Tibial nerve (tissue), 4 donors: Measurements from ENCODE around the gene SLC25A48. TPM values are rescaled to one million over a fixed set of nuclear protein-coding genes. Genes with fewer than 3 reads are reported as not detected.

Experiments used
- DNase-seq, 2 donors: peaks; one replicate each; pipeline ENCODE4 v3.0.0-alpha.2; 2019; ENCODE audit warnings: low spot score in 2 of 2
- H3K27ac ChIP-seq, 4 donors: fragments of 200-600 bp; sonication (generic) in 3 of 4; one replicate each; pipeline ENCODE4 v1.5.1; 2017 to 2019; ENCODE audit warnings: mild to moderate bottlenecking in 1 of 4
- H3K27me3 ChIP-seq, 2 donors: fragments of 200-600 bp; sonication (generic) in 1 of 2; one replicate each; pipeline versions ENCODE4 v1.5.1 to v1.6.0; 2017 to 2019
- H3K36me3 ChIP-seq, 3 donors: fragments of 200-600 bp; sonication (generic); one replicate each; pipeline ENCODE4 v1.5.1; 2018 to 2019
- H3K4me1 ChIP-seq, 4 donors: fragments of 200-600 bp; sonication (generic) in 3 of 4; one replicate each; pipeline ENCODE4 v1.5.1; 2017 to 2019
- H3K4me3 ChIP-seq, 4 donors: fragments of 200-600 bp; sonication (generic) in 3 of 4; one replicate each; pipeline ENCODE4 v1.5.1; 2017 to 2019; ENCODE audit warnings: mild to moderate bottlenecking in 1 of 4, moderate library complexity in 1 of 4
- H3K9me3 ChIP-seq, 4 donors: fragments of 200-600 bp; sonication (generic) in 3 of 4; one replicate each; pipeline ENCODE4 v1.5.1; 2017 to 2019
- CTCF ChIP-seq, 5 experiments: fragments of 200-600 bp in 3 of 5; fragments of 450-650 bp in 2 of 5; sonication (generic) in 3 of 5; IDR thresholded peaks; one replicate each; pipeline ENCODE4 v1.5.1; 2016 to 2019; ENCODE audit warnings: antibody characterized with exemption in 5 of 5, mild to moderate bottlenecking in 3 of 5, moderate library complexity in 2 of 5
- EP300 ChIP-seq, 2 donors: sonication (generic); formaldehyde crosslinking; IDR thresholded peaks; one replicate each; pipeline ENCODE4 v1.6.1; 2017; ENCODE audit warnings: antibody characterized with exemption in 2 of 2, mild to moderate bottlenecking in 1 of 2
- POLR2A ChIP-seq, 2 donors: fragments of 450-650 bp; IDR thresholded peaks; one replicate each; pipeline ENCODE4 v1.6.1; 2017; ENCODE audit warnings: antibody characterized with exemption in 2 of 2, mild to moderate bottlenecking in 2 of 2, moderate library complexity in 2 of 2
- WGBS, 2 donors: methylation state at CpG; one replicate each; pipeline ENCODE4 v1.1.5; 2018; 5-methylcytosine and 5-hydroxymethylcytosine counted together
- total RNA-seq, 4 donors: library from RNA; depleted of rRNA; stranded (reverse); fragments of >200 nt; gene quantifications; one replicate each; pipeline ENCODE4 v1.1.0, GENCODE V29; 2016

Gene SLC25A48
- total RNA-seq, 4 donors from 2014 or later, result 59.4 to 91.2 (median 72.1) TPM

- no peak for DNase-seq
- TF ChIP-seq CTCF (IDR thresholded peaks at IDR 0.05) (no peak), EP300 (IDR thresholded peaks at IDR 0.05) (no peak), POLR2A (IDR thresholded peaks at IDR 0.05) (no peak)
- H3K27ac ChIP-seq, result no peak overlapping the region
- no peaks in the 10 kb centered on the region for H3K4me1 ChIP-seq
- no peaks in the 10 kb centered on the region for H3K27me3 ChIP-seq
- WGBS, 2 donors, result 86 to 91% methylated on average over 3 of the region's 3 CpGs
- H3K36me3 ChIP-seq, result no peaks in the 10 kb centered on the region
- no peak overlapping the region for H3K4me3 ChIP-seq
- H3K9me3 ChIP-seq, result no peaks in the 10 kb centered on the region
These were observed 20.1 kb upstream of the SLC25A48 start for GRCh38 chr5:135814316-135814715.

GRCh38 chr5:135814812-135815211 is 19.7 kb upstream of the SLC25A48 start:
- DNase-seq, result no peak
- Histone ChIP-seq H3K4me1 (no peaks in the 10 kb centered on the region), H3K36me3 (no peaks in the 10 kb centered on the region), H3K9me3 (no peaks in the 10 kb centered on the region), H3K4me3 (no peak overlapping the region), H3K27ac (no peak overlapping the region), H3K27me3 (no peaks in the 10 kb centered on the region)
- WGBS, 2 donors, result 62 to 78% methylated on average over 3 of the region's 3 CpGs
- TF ChIP-seq EP300 (IDR thresholded peaks at IDR 0.05), result no peak
- TF ChIP-seq POLR2A (IDR thresholded peaks at IDR 0.05), result no peak
- TF ChIP-seq CTCF (IDR thresholded peaks at IDR 0.05), result no peak

- Histone ChIP-seq H3K4me3 (no peak overlapping the region), H3K27ac (no peak overlapping the region), H3K9me3 (no peaks in the 10 kb centered on the region), H3K4me1 (no peaks in the 10 kb centered on the region), H3K36me3 (no peaks in the 10 kb centered on the region), H3K27me3 (no peaks in the 10 kb centered on the region)
- DNase-seq, result no peak
- TF ChIP-seq CTCF (IDR thresholded peaks at IDR 0.05) (no peak), EP300 (IDR thresholded peaks at IDR 0.05) (no peak), POLR2A (IDR thresholded peaks at IDR 0.05) (no peak)
- WGBS, 2 donors, result 77 to 80% methylated on average over 3 to 5 of the region's 5 CpGs
These were observed 13.2 kb upstream of the SLC25A48 start for GRCh38 chr5:135821061-135821801.

- Histone ChIP-seq H3K27me3 (no peaks in the 10 kb centered on the region), H3K4me3 (no peak overlapping the region), H3K4me1 (no peaks in the 10 kb centered on the region), H3K36me3 (no peaks in the 10 kb centered on the region), H3K9me3 (no peaks in the 10 kb centered on the region), H3K27ac (no peak overlapping the region)
- DNase-seq, result no peak
- WGBS, 2 donors, result 83 to 89% methylated on average over 6 to 7 of the region's 7 CpGs
- TF ChIP-seq POLR2A (IDR thresholded peaks at IDR 0.05), result no peak
- TF ChIP-seq EP300 (IDR thresholded peaks at IDR 0.05), result no peak
- no peak for TF ChIP-seq CTCF (IDR thresholded peaks at IDR 0.05)
These were observed 12.7 kb upstream of the SLC25A48 start for GRCh38 chr5:135821802-135822201.

GRCh38 chr5:135822286-135822685 is 12.2 kb upstream of the SLC25A48 start:
- no peak for TF ChIP-seq EP300 (IDR thresholded peaks at IDR 0.05)
- no peak for TF ChIP-seq CTCF (IDR thresholded peaks at IDR 0.05)
- no peak for TF ChIP-seq POLR2A (IDR thresholded peaks at IDR 0.05)
- 82 to 85% methylated on average over 2 of the region's 2 CpGs for WGBS, 2 donors
- Histone ChIP-seq H3K27ac (no peak overlapping the region), H3K4me1 (no peaks in the 10 kb centered on the region), H3K36me3 (no peaks in the 10 kb centered on the region), H3K27me3 (no peaks in the 10 kb centered on the region), H3K4me3 (no peak overlapping the region), H3K9me3 (no peaks in the 10 kb centered on the region)
- DNase-seq, result no peak
